ENCODE data around the gene NKAIN2. TPM values are rescaled to one million over a fixed set of nuclear protein-coding genes. Genes with fewer than 3 reads are reported as not detected.

Gene NKAIN2
- total and polyA plus RNA-seq, 12 donors, result 0.07 to 3.0 (median 0.28) TPM; not detected in 1

- 50 to 53% methylated on average over 2 of the region's 2 CpGs for WGBS, 2 donors
- no peak overlapping the region for H3K27ac ChIP-seq
- no peak for TF ChIP-seq CTCF (IDR thresholded peaks at IDR 0.05)
- no peaks in the 10 kb centered on the region for H3K27me3 ChIP-seq
- ATAC-seq, result no peak
- intact Hi-C loops (cut with DNase I), result no loop called here
- H3K9me3 ChIP-seq, result no peaks in the 10 kb centered on the region
- H3K36me3 ChIP-seq, result no peaks in the 10 kb centered on the region
- no peak overlapping the region for H3K4me3 ChIP-seq
- no peak for DNase-seq
- no peaks in the 10 kb centered on the region for H3K4me1 ChIP-seq
Measured at GRCh38 chr6:124190256-124190655, 386.6 kb downstream of the NKAIN2 start.

DNA sequence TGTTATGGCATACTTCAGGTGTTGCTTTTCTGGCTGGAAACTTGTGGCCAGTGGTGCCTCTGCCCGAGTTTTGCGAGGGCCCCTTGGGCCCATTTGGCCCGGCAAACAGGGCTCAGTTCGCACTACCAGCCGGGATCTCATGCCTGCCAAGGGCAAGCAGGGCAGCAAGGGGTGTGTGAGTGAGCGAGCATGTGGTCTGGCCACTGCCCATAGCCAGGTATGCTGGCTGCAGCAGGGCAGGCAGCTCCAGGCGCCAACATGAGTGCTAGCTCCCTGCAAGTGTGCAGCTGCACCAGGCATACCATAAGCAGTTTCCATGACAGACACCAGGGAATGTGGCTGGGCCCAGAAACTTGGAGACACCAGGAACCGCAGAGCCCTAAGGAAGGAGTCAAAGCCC, 389.5 kb downstream of the NKAIN2 start:
- intact Hi-C loops (cut with DNase I), result no loop called here
- Histone ChIP-seq H3K27ac (no peak overlapping the region), H3K4me3 (no peak overlapping the region), H3K36me3 (no peaks in the 10 kb centered on the region), H3K9me3 (no peaks in the 10 kb centered on the region), H3K4me1 (no peaks in the 10 kb centered on the region), H3K27me3 (no peaks in the 10 kb centered on the region)
- no peak for DNase-seq
- WGBS, 2 donors, result 94 to 96% methylated on average over 8 of the region's 8 CpGs
- ATAC-seq, result peak in 1 of 8 donors; percentile 22
- TF ChIP-seq CTCF (IDR thresholded peaks at IDR 0.05), result no peak

- Histone ChIP-seq H3K4me3 (no peak overlapping the region), H3K27me3 (no peaks in the 10 kb centered on the region), H3K9me3 (no peaks in the 10 kb centered on the region), H3K36me3 (no peaks in the 10 kb centered on the region), H3K27ac (no peak overlapping the region), H3K4me1 (no peaks in the 10 kb centered on the region)
- intact Hi-C loops (cut with DNase I), result no loop called here
- TF ChIP-seq CTCF (IDR thresholded peaks at IDR 0.05), result no peak
- ATAC-seq, result no peak
- 83 to 87% methylated on average over 2 of the region's 2 CpGs for WGBS, 2 donors
- DNase-seq, result no peak
Measured at GRCh38 chr6:124197148-124197547, 393.5 kb downstream of the NKAIN2 start.

DNA sequence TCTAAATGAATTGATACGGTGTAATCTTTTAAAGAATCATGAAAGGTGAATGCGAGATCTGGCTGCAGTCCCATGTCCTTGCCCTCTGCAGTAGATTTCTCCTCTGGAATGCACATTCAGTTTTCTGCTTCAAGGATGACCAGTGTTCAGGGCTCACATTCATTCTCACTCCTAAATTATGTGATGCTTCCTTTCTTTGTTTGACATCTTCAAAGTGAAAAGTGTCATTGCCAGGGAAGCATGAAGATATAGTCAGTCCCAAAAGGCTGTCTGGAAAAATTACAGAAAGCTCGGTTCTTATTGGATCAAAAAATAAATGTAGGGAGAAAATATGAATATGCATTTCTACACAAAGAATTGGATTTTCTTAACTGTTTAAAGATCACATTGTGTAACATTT, 395.6 kb downstream of the NKAIN2 start:
- TF ChIP-seq CTCF (IDR thresholded peaks at IDR 0.05), result no peak
- H3K36me3 ChIP-seq, result no peaks in the 10 kb centered on the region
- DNase-seq (no peak), ATAC-seq (no peak)
- no peaks in the 10 kb centered on the region for H3K4me1 ChIP-seq
- H3K4me3 ChIP-seq, result no peak overlapping the region
- intact Hi-C loops (cut with DNase I), result no loop called here
- H3K27ac ChIP-seq, result no peak overlapping the region
- no peaks in the 10 kb centered on the region for H3K9me3 ChIP-seq
- no peaks in the 10 kb centered on the region for H3K27me3 ChIP-seq
- 43 to 71% methylated on average over 3 of the region's 3 CpGs for WGBS, 2 donors

DNA sequence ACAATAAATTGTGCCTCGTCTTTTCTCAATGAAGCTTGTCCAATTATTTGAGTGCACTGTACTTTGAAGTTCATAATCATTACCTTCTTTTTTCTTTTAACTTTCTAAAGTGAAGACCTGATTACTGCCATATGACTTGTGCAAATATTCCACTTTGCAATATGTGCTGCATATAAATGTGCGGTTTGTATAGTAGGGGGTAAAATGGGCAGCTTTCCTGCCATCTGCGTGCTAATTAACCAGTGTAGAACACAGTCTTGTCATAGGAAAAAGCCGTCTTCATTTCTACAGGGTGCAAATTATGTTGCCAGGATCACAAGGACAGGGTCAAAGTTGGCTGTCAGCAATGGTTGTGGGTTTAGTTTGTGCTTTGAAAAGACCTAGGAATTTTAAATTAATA, 397.0 kb downstream of the NKAIN2 start:
- 90 to 92% methylated on average over 4 of the region's 4 CpGs for WGBS, 2 donors
- H3K4me1 ChIP-seq, result no peaks in the 10 kb centered on the region
- H3K4me3 ChIP-seq, result no peak overlapping the region
- no peak for TF ChIP-seq CTCF (IDR thresholded peaks at IDR 0.05)
- DNase-seq (no peak), ATAC-seq (no peak)
- H3K27ac ChIP-seq, result no peak overlapping the region
- intact Hi-C loops (cut with DNase I), result no loop called here
- H3K27me3 ChIP-seq, result no peaks in the 10 kb centered on the region
- no peaks in the 10 kb centered on the region for H3K36me3 ChIP-seq
- H3K9me3 ChIP-seq, result no peaks in the 10 kb centered on the region

All from heart right ventricle (tissue), 16 donors.